Naive B cell (primary cell): ENCODE data around the gene BET1L. TPM values are rescaled to one million over a fixed set of nuclear protein-coding genes. Genes with fewer than 3 reads are reported as not detected.

Experiments
- ATAC-seq, 2 donors: fragments of 150-1000 bp; cut with Tn5 transposase; 2 replicates each; pipeline ENCODE4 v1.10.0; 2021; ENCODE audit warnings: low read depth in 2 of 2, mild to moderate bottlenecking in 2 of 2, moderate library complexity in 2 of 2
- DNase-seq: peaks from one replicate; pipeline ENCODE4 v3.0.0; 2022
- H3K27ac Mint-ChIP-seq, 6 donors: one replicate each; pipeline ENCODE4 v1.8.0; 2020 to 2022; ENCODE audit warnings: mild to moderate bottlenecking in 6 of 6, mixed read lengths in 6 of 6, moderate library complexity in 5 of 6, inconsistent platforms in 2 of 6
- H3K27me3 Mint-ChIP-seq, 3 donors: one replicate each; pipeline ENCODE4 v1.8.0; 2021 to 2022; ENCODE audit warnings: mixed read lengths in 3 of 3, mild to moderate bottlenecking in 1 of 3
- H3K36me3 Mint-ChIP-seq, 2 donors: one replicate each; pipeline ENCODE4 v1.8.0; 2020 to 2022; ENCODE audit warnings: mixed read lengths in 2 of 2, inconsistent platforms in 1 of 2, mild to moderate bottlenecking in 1 of 2
- H3K4me1 Mint-ChIP-seq, 3 donors: one replicate each; pipeline ENCODE4 v1.8.0; 2020 to 2022; ENCODE audit warnings: mixed read lengths in 3 of 3, inconsistent platforms in 1 of 3, mild to moderate bottlenecking in 1 of 3, moderate library complexity in 1 of 3
- H3K4me3 Mint-ChIP-seq, 8 donors: one replicate each; pipeline ENCODE4 v1.8.0; 2020 to 2022; ENCODE audit warnings: mild to moderate bottlenecking in 8 of 8, mixed read lengths in 8 of 8, moderate library complexity in 8 of 8, inconsistent platforms in 2 of 8
- H3K9me3 Mint-ChIP-seq, 7 donors: one replicate each; pipeline ENCODE4 v1.8.0; 2020 to 2022; ENCODE audit warnings: mixed read lengths in 7 of 7, mild to moderate bottlenecking in 5 of 7, inconsistent platforms in 2 of 7, moderate library complexity in 1 of 7
- polyA plus RNA-seq, 6 donors: library from polyadenylated mRNA; unstranded; fragments of 300-500 nt; fragmentation: Illumina TruSeq; gene quantifications; one replicate each; pipeline ENCODE4 v1.2.3, GENCODE V29; 2021; ENCODE audit warnings: low read depth in 6 of 6

Gene BET1L
- polyA plus RNA-seq: 10 to 100 TPM; 23.4 to 72.3 (median 44.7) TPM

DNA sequence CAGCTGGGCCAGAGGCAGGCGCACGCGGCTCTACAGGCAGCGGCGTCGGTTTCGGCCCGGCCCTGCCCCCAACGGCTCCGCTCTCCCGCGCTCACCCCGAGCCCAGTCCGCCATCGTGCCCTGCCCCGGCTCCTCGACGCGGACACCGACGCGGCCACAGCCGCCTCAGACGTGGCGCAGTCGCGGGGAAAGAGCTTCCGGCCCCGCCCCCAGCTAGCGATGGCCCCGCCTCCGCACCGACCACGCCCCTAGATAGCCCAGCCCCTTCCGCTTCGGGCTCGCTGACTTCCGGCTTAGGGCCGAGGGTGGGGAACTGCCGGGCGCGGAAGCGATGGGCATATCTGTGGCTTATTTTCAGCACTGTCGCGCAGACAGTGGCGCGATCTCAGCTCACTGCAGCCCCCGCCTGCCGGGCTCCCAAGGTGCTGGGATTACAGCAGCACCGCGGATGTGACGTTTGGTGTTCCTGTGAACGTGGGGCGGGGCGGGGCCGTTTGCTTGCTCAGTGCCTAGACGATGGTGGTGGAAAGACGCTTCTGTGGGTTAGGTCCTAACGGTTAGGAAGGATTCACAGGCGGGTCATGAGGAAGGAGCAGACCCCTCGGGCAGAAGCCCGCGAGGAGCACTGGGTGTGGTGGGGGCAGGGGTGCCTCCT, at the start of gene BET1L, which contains the start of gene RIC8A:
Gene BET1L (minus strand): TSS at position 192 of the 655 bp plus-strand sequence. CDS start 78 bp downstream, at position 114.
Gene RIC8A (plus strand): TSS at position 501 of the 655 bp plus-strand sequence. CDS start 1,147 bp downstream, outside the sequence.
- ATAC-seq: peak; percentile 82
- peak; percentile 97 for DNase-seq
- Mint-ChIP-seq H3K27me3 (no peaks in the 10 kb centered on the region), H3K9me3 (peaks cover 0 to 2% (median 0%) of the 10 kb centered on the region in 7 donors), H3K36me3 (peaks cover 0 to 18% of the 10 kb centered on the region in 2 donors), H3K4me1 (peaks cover 44 to 61% (median 53%) of the 10 kb centered on the region in 3 donors), H3K4me3 (peak within 1 kb of the TSS; percentile 94 to 100 (median 98)), H3K27ac (peak within 1 kb of the TSS; percentile 96 to 100 (median 99))

GRCh38 chr11:255816-256215, 48.6 kb upstream of the BET1L start:
- no peak for ATAC-seq
- H3K9me3 Mint-ChIP-seq: no peaks in the 10 kb centered on the region
- no peaks in the 10 kb centered on the region for H3K27me3 Mint-ChIP-seq
- DNase-seq: no peak
- peaks cover 0 to 26% of the 10 kb centered on the region in 2 donors for H3K36me3 Mint-ChIP-seq
- H3K4me1 Mint-ChIP-seq: peaks cover 11 to 26% (median 23%) of the 10 kb centered on the region in 3 donors
- H3K27ac Mint-ChIP-seq: peak overlapping the region in 1 of 6 donors; percentile 74
- peak overlapping the region in 1 of 8 donors; percentile 24 for H3K4me3 Mint-ChIP-seq

- peaks cover 0 to 23% of the 10 kb centered on the region in 2 donors for H3K36me3 Mint-ChIP-seq
- no peak overlapping the region for H3K27ac Mint-ChIP-seq
- H3K4me1 Mint-ChIP-seq: peaks cover 11 to 30% (median 22%) of the 10 kb centered on the region in 3 donors
- ATAC-seq: no peak
- no peaks in the 10 kb centered on the region for H3K9me3 Mint-ChIP-seq
- no peaks in the 10 kb centered on the region for H3K27me3 Mint-ChIP-seq
- no peak overlapping the region for H3K4me3 Mint-ChIP-seq
- no peak for DNase-seq
Observed at GRCh38 chr11:255176-255575, 48.0 kb upstream of the BET1L start.

DNA sequence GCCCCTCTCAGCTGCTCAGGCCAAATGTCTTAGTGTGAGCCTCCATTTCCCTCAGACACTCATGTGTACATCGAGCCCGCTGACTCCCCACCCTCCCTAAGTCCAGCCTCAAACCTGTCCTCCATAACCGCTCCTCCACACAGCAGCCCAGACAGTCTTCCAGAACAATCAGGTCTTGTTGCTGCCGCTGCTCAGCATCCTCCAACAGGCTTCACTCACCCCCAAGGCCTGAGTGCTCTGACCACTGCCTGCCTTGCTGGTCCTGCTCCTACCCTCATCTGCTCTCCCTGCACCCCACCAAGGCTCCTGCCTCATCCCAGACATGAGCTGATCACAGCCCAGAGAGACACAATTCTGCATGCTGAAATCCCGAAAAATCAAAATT, 46.7 kb upstream of the BET1L start:
- Mint-ChIP-seq H3K36me3 (peaks cover 0 to 32% of the 10 kb centered on the region in 2 donors), H3K27me3 (no peaks in the 10 kb centered on the region), H3K9me3 (no peaks in the 10 kb centered on the region), H3K4me3 (no peak overlapping the region), H3K27ac (peak overlapping the region in 3 of 6 donors; percentile 17 to 29 (median 21)), H3K4me1 (peaks cover 11 to 25% (median 16%) of the 10 kb centered on the region in 3 donors)
- DNase-seq: no peak
- ATAC-seq: no peak

- H3K36me3 Mint-ChIP-seq: peaks cover 0 to 33% of the 10 kb centered on the region in 2 donors
- DNase-seq (no peak), ATAC-seq (no peak)
- peak overlapping the region in 1 of 6 donors; percentile 17 for H3K27ac Mint-ChIP-seq
- H3K9me3 Mint-ChIP-seq: no peaks in the 10 kb centered on the region
- H3K4me1 Mint-ChIP-seq: peaks cover 10 to 24% (median 14%) of the 10 kb centered on the region in 3 donors
- H3K4me3 Mint-ChIP-seq: no peak overlapping the region
- H3K27me3 Mint-ChIP-seq: no peaks in the 10 kb centered on the region
Observed at GRCh38 chr11:253160-253885, 46.1 kb upstream of the BET1L start.

GRCh38 chr11:252666-253065, 45.5 kb upstream of the BET1L start:
- Mint-ChIP-seq H3K27ac (no peak overlapping the region), H3K4me1 (peaks cover 4 to 18% (median 7%) of the 10 kb centered on the region in 3 donors), H3K27me3 (no peaks in the 10 kb centered on the region), H3K36me3 (peaks cover 5 to 33% of the 10 kb centered on the region in 2 donors), H3K4me3 (no peak overlapping the region), H3K9me3 (no peaks in the 10 kb centered on the region)
- DNase-seq (no peak), ATAC-seq (no peak)

DNA sequence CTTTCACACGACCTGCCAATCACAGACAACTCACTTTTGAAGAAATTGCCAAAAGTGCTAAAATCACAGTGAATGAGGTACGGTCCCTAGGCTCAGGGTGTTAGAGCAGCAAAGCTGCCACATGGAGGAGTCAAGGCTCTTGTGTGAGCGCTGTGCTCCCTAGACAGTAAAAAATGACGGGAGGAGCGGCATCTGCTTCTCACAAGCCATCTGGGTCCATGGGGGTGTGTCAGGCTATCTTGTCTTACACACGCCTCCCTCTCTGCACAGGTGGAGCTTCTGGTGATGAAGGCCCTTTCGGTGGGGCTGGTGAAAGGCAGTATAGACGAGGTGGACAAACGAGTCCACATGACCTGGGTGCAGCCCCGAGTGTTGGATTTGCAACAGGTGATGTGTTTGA, 44.4 kb upstream of the BET1L start:
- H3K36me3 Mint-ChIP-seq: peaks cover 6 to 44% of the 10 kb centered on the region in 2 donors

GRCh38 chr11:250740-251299, 43.6 kb upstream of the BET1L start:
- Mint-ChIP-seq H3K27me3 (no peaks in the 10 kb centered on the region), H3K4me1 (peaks cover 0 to 7% (median 0%) of the 10 kb centered on the region in 3 donors), H3K9me3 (no peaks in the 10 kb centered on the region), H3K4me3 (no peak overlapping the region), H3K27ac (peak overlapping the region in 4 of 6 donors; percentile 39 to 85 (median 60)), H3K36me3 (peaks cover 6 to 45% of the 10 kb centered on the region in 2 donors)
- ATAC-seq (peak; percentile 94 to 99), DNase-seq (peak; percentile 74)

More for the DNA sequence above, 44.4 kb upstream of the BET1L start:
- Mint-ChIP-seq H3K9me3 (no peaks in the 10 kb centered on the region), H3K4me1 (peaks cover 0 to 7% (median 0%) of the 10 kb centered on the region in 3 donors), H3K27me3 (no peaks in the 10 kb centered on the region), H3K4me3 (no peak overlapping the region), H3K27ac (peak overlapping the region in 2 of 6 donors; percentile 76 to 83)
- ATAC-seq (peak in 1 of 2 donors; percentile 33), DNase-seq (no peak)

DNA sequence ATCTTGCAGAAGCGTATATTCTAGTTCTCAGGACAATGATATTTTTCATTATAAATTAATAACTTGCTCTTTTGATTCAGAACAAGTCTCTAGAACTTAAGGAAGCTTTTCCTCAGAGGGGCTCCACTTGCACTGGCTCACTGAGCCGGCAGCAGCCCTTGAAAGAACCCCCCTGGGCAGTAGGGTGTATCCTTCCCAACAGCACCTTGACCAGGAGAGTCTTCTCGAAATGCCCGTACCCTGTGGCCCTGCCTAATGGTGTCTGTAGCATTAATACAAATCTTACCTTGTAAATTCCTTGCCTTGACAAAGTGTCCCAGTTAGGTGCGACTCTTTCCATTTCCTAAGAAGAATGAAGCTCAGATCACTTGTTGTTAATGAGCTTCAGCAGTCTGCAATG, 43.1 kb upstream of the BET1L start:
- peaks cover 8 to 51% of the 10 kb centered on the region in 2 donors for H3K36me3 Mint-ChIP-seq
- DNase-seq: no peak
- H3K4me1 Mint-ChIP-seq: peaks cover 2 to 7% (median 4%) of the 10 kb centered on the region in 3 donors
- no peaks in the 10 kb centered on the region for H3K9me3 Mint-ChIP-seq
- no peaks in the 10 kb centered on the region for H3K27me3 Mint-ChIP-seq
- ATAC-seq: no peak
- peak overlapping the region in 1 of 6 donors; percentile 76 for H3K27ac Mint-ChIP-seq
- no peak overlapping the region for H3K4me3 Mint-ChIP-seq

GRCh38 chr11:249062-249461, 41.9 kb upstream of the BET1L start:
- H3K27ac Mint-ChIP-seq: no peak overlapping the region
- DNase-seq: no peak
- H3K36me3 Mint-ChIP-seq: peaks cover 11 to 53% of the 10 kb centered on the region in 2 donors
- H3K9me3 Mint-ChIP-seq: no peaks in the 10 kb centered on the region
- no peak for ATAC-seq
- no peak overlapping the region for H3K4me3 Mint-ChIP-seq
- peaks cover 4 to 7% (median 5%) of the 10 kb centered on the region in 3 donors for H3K4me1 Mint-ChIP-seq
- no peaks in the 10 kb centered on the region for H3K27me3 Mint-ChIP-seq

DNA sequence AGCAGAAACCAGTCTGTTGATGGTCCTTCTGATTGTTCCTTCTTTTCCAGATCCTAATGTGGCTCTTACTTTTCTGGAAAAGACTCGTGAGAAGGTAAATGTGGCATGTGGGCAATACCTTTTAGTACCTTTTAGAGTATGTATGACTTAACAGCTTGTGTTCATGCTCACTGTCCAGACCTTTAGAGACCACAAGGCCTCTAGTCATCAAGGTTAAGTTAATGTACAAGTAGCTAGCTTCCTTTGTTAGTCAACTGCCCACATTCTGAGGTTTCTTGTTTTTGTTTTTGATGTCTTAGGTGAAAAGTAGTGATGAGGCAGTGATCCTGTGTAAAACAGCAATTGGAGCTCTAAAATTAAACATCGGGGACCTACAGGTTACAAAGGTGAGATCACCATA, 37.2 kb upstream of the BET1L start:
- Mint-ChIP-seq H3K36me3 (peaks cover 22 to 44% of the 10 kb centered on the region in 2 donors), H3K4me1 (peaks cover 19 to 24% (median 21%) of the 10 kb centered on the region in 3 donors), H3K9me3 (no peaks in the 10 kb centered on the region), H3K27me3 (no peaks in the 10 kb centered on the region), H3K4me3 (no peak overlapping the region), H3K27ac (no peak overlapping the region)
- DNase-seq (no peak), ATAC-seq (no peak)

DNA sequence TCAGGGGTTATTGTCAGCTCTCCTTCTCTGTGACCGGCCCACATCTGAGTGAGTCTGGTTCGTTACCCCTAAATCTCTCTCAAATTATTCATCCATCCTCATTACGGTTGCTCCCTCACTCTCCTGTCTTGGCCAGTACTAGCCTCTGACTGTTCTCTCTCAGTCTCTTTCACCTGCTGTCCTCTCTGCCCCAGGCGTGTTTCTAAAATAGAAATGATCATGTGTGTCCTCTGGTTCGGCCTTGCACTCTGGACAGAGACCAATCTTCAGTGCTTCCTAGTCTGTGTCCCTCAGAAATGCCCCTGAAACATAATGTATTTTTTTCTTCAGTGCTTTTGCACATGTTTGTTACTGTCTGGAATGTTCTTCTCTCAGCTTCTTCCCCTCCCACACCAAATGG, 34.4 kb upstream of the BET1L start:
- Mint-ChIP-seq H3K9me3 (no peaks in the 10 kb centered on the region), H3K27me3 (no peaks in the 10 kb centered on the region), H3K4me1 (peaks cover 26 to 42% (median 37%) of the 10 kb centered on the region in 3 donors), H3K4me3 (peak overlapping the region in 2 of 8 donors; percentile 13 to 45), H3K27ac (peak overlapping the region in 4 of 6 donors; percentile 18 to 84 (median 58)), H3K36me3 (peaks cover 16 to 28% of the 10 kb centered on the region in 2 donors)
- DNase-seq (no peak), ATAC-seq (no peak)

- H3K27me3 Mint-ChIP-seq: no peaks in the 10 kb centered on the region
- no peak for ATAC-seq
- peak overlapping the region in 1 of 6 donors; percentile 83 for H3K27ac Mint-ChIP-seq
- DNase-seq: no peak
- peaks cover 15 to 21% of the 10 kb centered on the region in 2 donors for H3K36me3 Mint-ChIP-seq
- no peaks in the 10 kb centered on the region for H3K9me3 Mint-ChIP-seq
- peak overlapping the region in 1 of 8 donors; percentile 88 for H3K4me3 Mint-ChIP-seq
- peaks cover 32 to 49% (median 42%) of the 10 kb centered on the region in 3 donors for H3K4me1 Mint-ChIP-seq
Observed at GRCh38 chr11:240315-240714, 33.1 kb upstream of the BET1L start.
